HTERT RPE-1 (cell line): ENCODE results near the gene RIMBP2.

Experiments
- in situ Hi-C: fragments of 300-500 bp; cut with MboI; formaldehyde crosslinking; loops from 4 replicates; pipeline ENCODE4 v1.14.3; 2020; ENCODE audit warnings: low sequenced_read_pairs

The RIMBP2 gene

DNA sequence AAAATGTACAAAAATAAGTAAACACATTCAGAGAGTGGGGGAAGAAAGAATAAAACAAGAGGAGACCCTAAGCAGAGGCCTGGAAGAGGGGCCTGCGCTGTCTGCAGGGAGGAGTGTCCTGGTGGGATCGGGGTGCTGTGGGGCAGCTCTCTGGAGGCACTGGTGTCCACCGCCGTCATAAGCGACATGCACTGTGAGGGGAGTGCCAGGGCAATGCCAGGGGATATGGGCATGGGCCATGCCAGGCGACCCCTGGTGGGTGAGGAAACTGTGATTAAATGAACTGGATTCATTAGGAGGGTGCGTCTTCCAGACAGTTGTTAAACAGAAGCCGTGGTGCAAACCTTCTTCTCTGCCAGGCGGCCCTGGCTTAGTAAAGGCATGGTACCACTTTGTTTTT lies 261.8 kb downstream of the RIMBP2 start:
- in situ Hi-C loops = no loop called here

DNA sequence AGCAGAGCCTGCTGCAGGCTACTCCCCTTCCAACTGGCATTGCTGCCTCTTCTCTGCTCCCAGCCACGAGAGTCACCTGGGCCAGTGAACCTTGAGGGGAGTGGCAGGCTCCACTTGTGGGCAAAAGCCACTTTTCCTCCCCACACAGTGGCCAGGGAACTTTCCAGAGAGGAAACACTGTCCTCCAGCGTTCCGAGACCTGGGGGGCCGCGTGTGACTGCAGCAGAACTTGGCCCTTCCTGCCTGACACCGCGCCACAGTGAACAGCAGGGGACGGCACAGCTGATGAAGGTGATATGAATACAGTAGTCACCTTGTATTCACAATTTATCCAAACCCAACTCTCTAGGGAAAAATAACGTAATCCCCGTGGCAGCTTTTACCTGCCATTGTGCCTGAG lies 263.6 kb downstream of the RIMBP2 start:
- in situ Hi-C loops = no loop called here

- in situ Hi-C loops = no loop called here
These were observed 264.8 kb downstream of the RIMBP2 start for GRCh38 chr12:130451001-130451930.

DNA sequence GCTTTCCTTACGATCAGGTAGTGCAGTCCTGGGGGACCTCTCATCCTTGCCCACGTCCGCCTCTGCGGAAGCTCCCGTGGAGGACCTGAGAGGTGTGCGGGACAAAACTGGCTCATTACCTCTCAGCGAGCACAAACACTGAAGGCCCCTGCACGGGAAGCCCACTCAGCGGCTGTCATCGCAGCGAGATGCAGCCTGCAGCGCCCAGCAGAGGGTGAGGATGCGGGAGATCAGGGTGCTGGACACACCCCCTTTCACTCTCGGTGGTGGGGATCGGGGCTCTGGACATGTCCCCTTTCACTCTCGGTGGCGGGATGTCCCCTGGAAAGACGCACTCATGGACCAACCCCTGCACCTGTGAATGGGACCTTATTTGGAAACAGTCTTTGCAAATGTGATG lies 266.8 kb downstream of the RIMBP2 start:
- in situ Hi-C loops = no loop called here

DNA sequence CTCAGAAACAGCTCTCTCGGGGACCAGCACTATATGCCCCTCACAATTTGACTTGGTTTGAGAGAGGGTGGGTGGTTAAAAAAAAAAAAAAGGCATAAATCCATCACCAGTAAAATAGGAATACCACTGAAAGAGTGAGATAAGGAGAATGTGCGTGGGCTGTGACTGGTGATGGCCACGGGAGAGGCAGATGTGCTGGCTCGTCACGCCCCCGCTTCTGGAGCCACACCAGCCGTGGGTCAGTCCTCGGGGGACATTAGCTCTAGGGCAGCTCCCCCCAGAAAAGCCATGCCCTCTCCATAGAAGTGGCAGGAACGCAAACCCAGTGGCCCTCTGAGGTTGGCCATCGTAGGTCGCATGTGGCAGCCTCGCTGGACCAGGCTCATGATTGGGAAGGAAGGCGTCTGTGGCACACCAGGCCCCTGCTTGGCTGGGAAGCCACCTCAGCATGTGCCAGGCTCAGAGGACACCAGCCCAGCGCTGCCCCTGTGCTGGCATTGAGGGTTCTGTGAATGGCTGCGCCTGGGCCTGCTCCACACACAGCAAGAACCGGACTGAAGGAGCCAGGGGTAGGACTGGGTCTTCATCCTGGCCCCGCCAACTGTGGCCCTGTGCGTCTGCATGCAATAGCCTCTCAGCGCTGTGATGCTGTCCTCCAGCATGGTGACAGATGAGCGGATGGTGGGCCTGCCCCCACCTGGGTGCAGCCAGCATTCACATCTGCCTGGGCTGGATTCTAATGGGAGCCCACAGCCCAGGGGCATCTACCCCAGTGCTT lies 267.9 kb downstream of the RIMBP2 start:
- in situ Hi-C loops = no loop called here

DNA sequence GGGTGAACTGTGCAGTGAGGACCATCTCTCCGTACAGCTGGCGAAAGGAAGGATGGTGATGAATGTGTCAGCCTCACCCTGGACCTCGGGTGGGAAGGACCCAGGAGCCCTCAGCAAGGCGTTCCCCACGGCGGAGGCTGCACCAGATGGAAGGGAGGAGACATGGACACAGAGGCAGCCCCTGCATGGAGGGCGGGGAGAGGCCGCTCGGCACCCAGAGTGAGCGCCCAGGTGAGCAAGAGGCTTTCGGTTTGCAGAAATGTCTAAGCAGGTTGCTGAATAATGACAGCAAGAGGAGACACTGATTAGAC lies 268.5 kb downstream of the RIMBP2 start:
- in situ Hi-C loops = no loop called here

- in situ Hi-C loops = no loop called here
These were observed 269.0 kb downstream of the RIMBP2 start for GRCh38 chr12:130446846-130447654.

DNA sequence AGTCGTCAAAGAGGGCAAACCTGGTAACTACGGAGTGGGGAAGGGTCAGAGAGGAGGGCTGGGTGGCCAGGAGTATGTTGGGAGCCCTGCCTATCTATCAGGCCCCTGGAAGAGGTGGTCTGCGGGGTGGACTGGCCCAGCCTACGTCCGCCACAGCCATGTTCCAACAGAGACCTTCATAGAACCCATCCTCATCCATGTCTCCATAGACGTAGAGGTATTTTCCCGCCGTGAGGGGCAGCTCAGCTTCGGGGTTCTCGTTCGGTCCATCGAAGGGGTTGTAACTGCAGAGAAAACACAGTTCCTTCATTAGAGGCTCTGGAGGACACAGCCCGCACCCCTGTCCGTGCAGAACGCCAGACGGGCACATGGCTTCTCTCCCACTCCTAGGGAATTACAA lies 271.1 kb downstream of the RIMBP2 start:
- in situ Hi-C loops = no loop called here

- in situ Hi-C loops = no loop called here
These were observed 272.0 kb downstream of the RIMBP2 start for GRCh38 chr12:130444061-130444460.

GRCh38 chr12:130441771-130442760 lies 274.0 kb downstream of the RIMBP2 start:
- in situ Hi-C loops = no loop called here

DNA sequence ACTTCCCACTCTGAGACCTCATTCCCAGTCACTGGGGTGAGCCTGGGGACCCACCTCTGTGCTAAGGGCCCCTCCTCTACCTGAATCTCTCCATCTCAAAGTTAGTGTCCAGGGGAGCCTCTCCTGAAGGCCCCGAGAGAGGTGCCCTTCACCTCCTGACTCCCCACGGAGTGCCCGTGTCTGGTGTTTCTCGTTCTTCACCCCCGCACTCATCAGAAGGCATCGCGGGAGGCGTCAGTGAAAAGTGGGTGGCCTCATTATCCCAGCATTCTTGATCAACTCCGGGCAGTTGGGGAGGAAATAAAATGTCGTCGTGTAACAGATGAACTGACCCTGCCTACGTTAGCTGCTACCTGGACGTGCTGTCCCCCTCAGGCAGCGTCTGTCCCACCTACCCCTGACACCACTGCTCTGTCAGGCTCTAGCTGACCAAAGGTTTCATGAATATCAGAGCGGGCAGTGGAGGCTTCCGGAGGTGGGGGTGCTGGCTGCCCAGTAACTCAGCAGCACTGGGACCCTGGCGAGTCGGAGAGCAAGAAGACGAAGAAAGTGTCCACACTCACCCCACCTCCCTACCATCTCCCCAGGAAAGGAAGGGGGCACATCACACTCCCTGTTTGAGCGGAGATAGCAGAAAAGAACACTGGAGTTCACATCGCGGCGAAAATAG lies 275.6 kb downstream of the RIMBP2 start:
- in situ Hi-C loops = no loop called here

DNA sequence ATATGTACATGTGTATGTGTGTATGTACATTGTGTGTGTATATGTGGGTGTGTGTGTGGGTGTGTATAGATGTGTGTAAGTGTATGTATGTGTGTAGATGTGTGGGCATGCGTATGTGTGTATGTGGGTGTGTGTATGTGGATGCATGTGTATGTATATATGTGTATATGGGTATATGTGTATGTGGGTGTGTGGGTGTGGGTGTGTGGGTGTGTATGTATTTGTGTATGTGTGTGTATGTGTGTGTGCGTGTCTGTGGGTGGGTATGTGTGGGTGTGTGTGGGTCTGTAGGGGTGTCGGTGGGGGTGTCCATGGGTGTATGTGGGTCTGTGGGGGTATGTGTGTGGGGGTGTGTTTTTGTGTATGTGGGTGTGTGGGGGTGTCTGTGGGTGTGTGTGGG lies 276.8 kb downstream of the RIMBP2 start:
- in situ Hi-C loops = no loop called here

DNA sequence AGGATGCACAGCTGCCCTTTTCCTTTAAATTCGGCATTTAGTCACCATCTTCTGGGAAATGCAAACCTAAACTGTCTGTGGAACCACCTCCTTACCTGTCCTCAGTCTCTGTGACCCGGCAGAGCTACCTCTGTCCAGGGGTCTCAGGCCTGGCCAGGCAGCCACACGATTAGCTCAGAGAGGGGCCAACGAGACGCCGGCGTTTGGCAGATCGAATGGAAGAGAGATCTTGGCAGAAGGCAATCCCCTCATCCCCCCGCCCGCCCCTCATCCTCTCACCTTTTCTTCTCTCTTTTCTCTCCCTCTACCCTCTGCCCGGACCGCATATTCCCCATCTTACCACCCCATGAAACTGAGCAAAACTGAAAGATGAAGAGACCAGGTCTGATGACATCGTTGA lies 277.4 kb downstream of the RIMBP2 start:
- in situ Hi-C loops = no loop called here

DNA sequence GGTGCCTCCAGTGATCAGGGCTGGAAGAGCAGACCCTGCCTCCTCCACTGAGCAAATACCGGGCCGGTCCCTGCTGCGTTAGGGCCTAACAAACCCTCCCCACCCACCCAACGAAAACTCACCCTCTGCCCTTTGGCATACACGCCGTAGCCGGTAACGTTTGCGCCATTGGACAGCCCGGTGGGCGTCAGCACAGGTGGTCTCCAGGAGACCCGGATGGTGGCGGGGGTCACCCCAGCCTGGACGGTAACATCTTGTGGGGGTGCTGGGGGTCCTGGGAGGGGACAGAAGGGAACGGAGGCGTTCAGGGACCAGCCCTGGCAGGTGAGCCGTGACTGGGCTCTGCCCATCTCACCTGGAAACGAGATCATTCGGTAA lies 277.9 kb downstream of the RIMBP2 start:
- in situ Hi-C loops = no loop called here

DNA sequence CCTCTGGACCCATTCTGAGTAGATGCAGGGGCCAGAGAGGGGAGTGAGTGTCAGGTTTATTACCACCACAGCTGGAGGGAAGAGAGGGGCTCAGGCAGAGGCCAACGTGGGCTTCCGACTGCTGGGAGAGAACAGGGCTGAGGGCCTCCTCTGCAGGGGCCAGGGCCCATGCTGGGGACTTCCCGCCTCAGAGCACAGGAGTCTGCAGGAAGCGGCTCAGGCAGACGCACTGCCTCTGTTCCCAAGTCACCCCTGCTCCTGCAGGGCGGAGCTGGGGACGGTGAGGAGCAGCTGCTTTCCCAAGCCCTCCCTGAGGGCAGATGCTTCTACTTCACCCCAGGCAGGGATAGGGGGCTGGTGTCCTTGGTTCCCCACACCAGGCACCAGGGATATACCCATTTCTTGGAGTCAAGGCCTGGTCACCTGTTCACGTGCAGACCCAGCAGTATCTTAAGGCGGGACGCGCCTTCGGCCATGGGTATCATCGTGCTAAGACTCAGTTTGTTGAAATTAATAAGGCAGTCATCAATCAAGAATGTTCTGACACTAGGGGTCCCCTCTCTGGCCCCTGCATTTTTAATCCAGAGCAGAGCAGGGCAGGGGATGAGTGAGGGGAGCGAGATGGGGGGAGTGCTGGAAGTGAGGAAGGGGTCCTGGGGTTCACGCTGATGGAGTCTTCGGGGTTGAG lies 278.4 kb downstream of the RIMBP2 start:
- in situ Hi-C loops = no loop called here

GRCh38 chr12:130436741-130437501 lies 279.2 kb downstream of the RIMBP2 start:
- in situ Hi-C loops = no loop called here

GRCh38 chr12:130435826-130436225 lies 280.3 kb downstream of the RIMBP2 start:
- in situ Hi-C loops = no loop called here

GRCh38 chr12:130435331-130435730 lies 280.8 kb downstream of the RIMBP2 start:
- in situ Hi-C loops = no loop called here
